ENCODE data around the gene MAEA.
"Not testable (repeated sequence)": the region's sequence is repeated elsewhere in the genome, so short reads cannot be mapped to it uniquely, and the experiment has no call there.

MAEA gene

GRCh38 chr4:1312821-1313640, 23.3 kb downstream of the MAEA start:
- Mint-ChIP-seq H3K27ac (no peak overlapping the region), H3K36me3 (ENCODE audit: low read depth) (peaks cover 38% of the 10 kb centered on the region), H3K4me3 (no peak overlapping the region), H3K4me1 (ENCODE audit: low read depth) (peaks cover 45% of the 10 kb centered on the region), H3K9me3 (no peaks in the 10 kb centered on the region), H3K27me3 (no peaks in the 10 kb centered on the region)

GRCh38 chr4:1315306-1315705, 25.6 kb downstream of the MAEA start:
- Mint-ChIP-seq H3K9me3 (no peaks in the 10 kb centered on the region), H3K4me1 (ENCODE audit: low read depth) (peaks cover 24% of the 10 kb centered on the region), H3K27me3 (no peaks in the 10 kb centered on the region), H3K36me3 (ENCODE audit: low read depth) (peaks cover 56% of the 10 kb centered on the region), H3K27ac (peak overlapping the region; percentile 52), H3K4me3 (no peak overlapping the region)

- peaks cover 21% of the 10 kb centered on the region for H3K4me1 Mint-ChIP-seq (ENCODE audit: low read depth)
- H3K9me3 Mint-ChIP-seq, result no peaks in the 10 kb centered on the region
- H3K27ac Mint-ChIP-seq, result peak overlapping the region; percentile 45
- H3K27me3 Mint-ChIP-seq, result no peaks in the 10 kb centered on the region
- H3K4me3 Mint-ChIP-seq, result no peak overlapping the region
- peaks cover 60% of the 10 kb centered on the region for H3K36me3 Mint-ChIP-seq (ENCODE audit: low read depth)
These were observed 26.3 kb downstream of the MAEA start for GRCh38 chr4:1315836-1316536.

- Mint-ChIP-seq H3K27me3 (no peaks in the 10 kb centered on the region), H3K4me3 (no peak overlapping the region), H3K27ac (no peak overlapping the region), H3K4me1 (ENCODE audit: low read depth) (peaks cover 14% of the 10 kb centered on the region), H3K36me3 (ENCODE audit: low read depth) (peaks cover 65% of the 10 kb centered on the region), H3K9me3 (no peaks in the 10 kb centered on the region)
These were observed 27.0 kb downstream of the MAEA start for GRCh38 chr4:1316537-1317168.

- Mint-ChIP-seq H3K36me3 (ENCODE audit: low read depth) (peaks cover 62% of the 10 kb centered on the region), H3K27me3 (no peaks in the 10 kb centered on the region), H3K4me1 (ENCODE audit: low read depth) (peaks cover 13% of the 10 kb centered on the region), H3K27ac (no peak overlapping the region), H3K9me3 (no peaks in the 10 kb centered on the region), H3K4me3 (no peak overlapping the region)
These were observed 27.7 kb downstream of the MAEA start for GRCh38 chr4:1317177-1318045.

GRCh38 chr4:1318046-1318375, 28.3 kb downstream of the MAEA start:
- H3K27ac Mint-ChIP-seq, result no peak overlapping the region
- H3K27me3 Mint-ChIP-seq, result no peaks in the 10 kb centered on the region
- H3K4me1 Mint-ChIP-seq (ENCODE audit: low read depth), result peaks cover 13% of the 10 kb centered on the region
- H3K9me3 Mint-ChIP-seq, result no peaks in the 10 kb centered on the region
- no peak overlapping the region for H3K4me3 Mint-ChIP-seq
- peaks cover 56% of the 10 kb centered on the region for H3K36me3 Mint-ChIP-seq (ENCODE audit: low read depth)

GRCh38 chr4:1318488-1319213, 29.0 kb downstream of the MAEA start:
- Mint-ChIP-seq H3K9me3 (no peaks in the 10 kb centered on the region), H3K27me3 (no peaks in the 10 kb centered on the region), H3K4me3 (no peak overlapping the region), H3K27ac (no peak overlapping the region), H3K36me3 (ENCODE audit: low read depth) (peaks cover 50% of the 10 kb centered on the region), H3K4me1 (ENCODE audit: low read depth) (peaks cover 13% of the 10 kb centered on the region)

- Mint-ChIP-seq H3K27me3 (no peaks in the 10 kb centered on the region), H3K9me3 (no peaks in the 10 kb centered on the region), H3K36me3 (ENCODE audit: low read depth) (peaks cover 32% of the 10 kb centered on the region), H3K4me1 (ENCODE audit: low read depth) (no peaks in the 10 kb centered on the region), H3K27ac (no peak overlapping the region), H3K4me3 (no peak overlapping the region)
These were observed 31.8 kb downstream of the MAEA start for GRCh38 chr4:1321486-1321885.

GRCh38 chr4:1321946-1322650, 32.4 kb downstream of the MAEA start:
- no peaks in the 10 kb centered on the region for H3K4me1 Mint-ChIP-seq (ENCODE audit: low read depth)

GRCh38 chr4:1323280-1323634, 33.6 kb downstream of the MAEA start:
- Mint-ChIP-seq H3K4me1 (ENCODE audit: low read depth) (no peaks in the 10 kb centered on the region), H3K27me3 (no peaks in the 10 kb centered on the region), H3K27ac (no peak overlapping the region), H3K9me3 (no peaks in the 10 kb centered on the region), H3K4me3 (no peak overlapping the region), H3K36me3 (ENCODE audit: low read depth) (peaks cover 25% of the 10 kb centered on the region)

More at GRCh38 chr4:1321946-1322650, 32.4 kb downstream of the MAEA start:
- Mint-ChIP-seq H3K9me3 (no peaks in the 10 kb centered on the region), H3K27me3 (no peaks in the 10 kb centered on the region), H3K4me3 (no peak overlapping the region), H3K36me3 (ENCODE audit: low read depth) (peaks cover 32% of the 10 kb centered on the region), H3K27ac (no peak overlapping the region)

- H3K4me3 Mint-ChIP-seq, result no peak overlapping the region
- H3K4me1 Mint-ChIP-seq (ENCODE audit: low read depth), result peaks cover under 1% of the 10 kb centered on the region
- H3K36me3 Mint-ChIP-seq (ENCODE audit: low read depth), result peaks cover 20% of the 10 kb centered on the region
- H3K27me3 Mint-ChIP-seq, result no peaks in the 10 kb centered on the region
- H3K27ac Mint-ChIP-seq, result no peak overlapping the region
- H3K9me3 Mint-ChIP-seq, result no peaks in the 10 kb centered on the region
These were observed 34.1 kb downstream of the MAEA start for GRCh38 chr4:1323635-1324442.

GRCh38 chr4:1324443-1325175, 34.9 kb downstream of the MAEA start:
- H3K4me1 Mint-ChIP-seq (ENCODE audit: low read depth); H3K4me3 Mint-ChIP-seq; H3K9me3 Mint-ChIP-seq; H3K27me3 Mint-ChIP-seq; H3K27ac Mint-ChIP-seq: not testable (repeated sequence)
- peaks cover 20% of the 10 kb centered on the region for H3K36me3 Mint-ChIP-seq (ENCODE audit: low read depth)

- H3K27me3 Mint-ChIP-seq, result no peaks in the 10 kb centered on the region
- H3K4me1 Mint-ChIP-seq (ENCODE audit: low read depth), result peaks cover 13% of the 10 kb centered on the region
- H3K36me3 Mint-ChIP-seq (ENCODE audit: low read depth), result peaks cover 18% of the 10 kb centered on the region
- H3K27ac Mint-ChIP-seq, result no peak overlapping the region
- no peaks in the 10 kb centered on the region for H3K9me3 Mint-ChIP-seq
- no peak overlapping the region for H3K4me3 Mint-ChIP-seq
These were observed 35.4 kb downstream of the MAEA start for GRCh38 chr4:1325176-1325480.
